Measurements from ENCODE around the gene PDIA3. TPM values are rescaled to one million over a fixed set of nuclear protein-coding genes. Genes with fewer than 3 reads are reported as not detected.

The PDIA3 gene

Small RNAs within 50 kb of the gene (small RNA-seq; reads per million reads assigned to genes)
- gene MIR1282 (ENCODE audit: insufficient read depth) (not detected), gene RNU6-353P (ENCODE audit: insufficient read depth) (not detected), gene RNU6-354P (ENCODE audit: insufficient read depth) (not detected)
